ENCODE results near the gene ANKS1A. TPM values are rescaled to one million over a fixed set of nuclear protein-coding genes. Genes with fewer than 3 reads are reported as not detected.

ANKS1A gene
- total RNA-seq, 1 experiment from 2014 or later, result 26.5 TPM

DNA sequence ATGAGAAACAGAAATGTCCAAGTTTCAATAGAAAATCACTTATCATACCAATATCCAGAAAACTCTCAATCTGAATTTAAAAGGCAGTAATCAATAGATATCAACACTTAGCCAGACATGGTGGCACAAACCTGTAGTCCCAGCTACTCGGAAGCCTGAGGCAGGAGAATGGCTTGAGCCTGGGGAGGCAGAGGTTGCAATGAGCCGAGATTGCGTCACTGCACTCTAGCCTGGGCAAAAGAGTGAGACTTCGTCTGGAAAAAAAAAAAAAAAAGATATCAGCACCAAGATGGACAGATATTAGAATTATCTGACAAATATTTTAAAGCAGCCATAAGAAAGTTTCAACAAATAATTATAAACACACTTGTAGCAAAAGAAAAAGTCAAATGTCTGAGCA is 205.1 kb downstream of the ANKS1A start:
- no peak overlapping the region for H2BK15ac ChIP-seq (ENCODE audit: low read depth, low read length)
- H3K9ac ChIP-seq (ENCODE audit: extremely low read depth, insufficient read length, low read length), result no peak overlapping the region
- H4K8ac ChIP-seq (replicated peaks; ENCODE audit: insufficient read length, low read depth, low read length), result no peak overlapping the region
- H3K9me3 ChIP-seq (ENCODE audit: control insufficient read depth, low read depth, low read length), result no peaks in the 10 kb centered on the region
- TF ChIP-seq, protein P1, sequence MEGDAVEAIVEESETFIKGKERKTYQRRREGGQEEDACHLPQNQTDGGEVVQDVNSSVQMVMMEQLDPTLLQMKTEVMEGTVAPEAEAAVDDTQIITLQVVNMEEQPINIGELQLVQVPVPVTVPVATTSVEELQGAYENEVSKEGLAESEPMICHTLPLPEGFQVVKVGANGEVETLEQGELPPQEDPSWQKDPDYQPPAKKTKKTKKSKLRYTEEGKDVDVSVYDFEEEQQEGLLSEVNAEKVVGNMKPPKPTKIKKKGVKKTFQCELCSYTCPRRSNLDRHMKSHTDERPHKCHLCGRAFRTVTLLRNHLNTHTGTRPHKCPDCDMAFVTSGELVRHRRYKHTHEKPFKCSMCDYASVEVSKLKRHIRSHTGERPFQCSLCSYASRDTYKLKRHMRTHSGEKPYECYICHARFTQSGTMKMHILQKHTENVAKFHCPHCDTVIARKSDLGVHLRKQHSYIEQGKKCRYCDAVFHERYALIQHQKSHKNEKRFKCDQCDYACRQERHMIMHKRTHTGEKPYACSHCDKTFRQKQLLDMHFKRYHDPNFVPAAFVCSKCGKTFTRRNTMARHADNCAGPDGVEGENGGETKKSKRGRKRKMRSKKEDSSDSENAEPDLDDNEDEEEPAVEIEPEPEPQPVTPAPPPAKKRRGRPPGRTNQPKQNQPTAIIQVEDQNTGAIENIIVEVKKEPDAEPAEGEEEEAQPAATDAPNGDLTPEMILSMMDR (conservative IDR thresholded peaks at IDR 0.05), result no peak
- Mint-ChIP-seq H3K27me3 (ENCODE audit: low read depth) (no peaks in the 10 kb centered on the region), H3K9me3 (no peaks in the 10 kb centered on the region), H3K4me3 (no peak overlapping the region), H3K36me3 (ENCODE audit: insufficient read depth in 1 of 3, low read depth in 3 of 3) (peaks cover 1 to 6% (median 4%) of the 10 kb centered on the region in 3 experiments; a peak in 3 of 7 replicates), H3K4me1 (peaks cover 45 to 50% of the 10 kb centered on the region in 2 experiments), H3K27ac (0 out of 7 replicates have a peak overlapping the region, but pooled peaks of 1 of the 3 experiments have one; percentile 76)
- no peak overlapping the region for H2AK5ac ChIP-seq (ENCODE audit: insufficient read length, low read length)
- no peak overlapping the region for H2BK12ac ChIP-seq (ENCODE audit: insufficient read length, low read depth, low read length)
- DNase-seq, result no peak
- no peak overlapping the region for H4K91ac ChIP-seq (ENCODE audit: insufficient read length, low read depth, low read length)
- no peak overlapping the region for H3K14ac ChIP-seq (ENCODE audit: insufficient read depth, low read length)
- no peaks in the 10 kb centered on the region for H3K23me2 ChIP-seq (ENCODE audit: insufficient read length, low read depth, low read length, poor library complexity, severe bottlenecking)
- H3K18ac ChIP-seq (ENCODE audit: insufficient read length, low read depth, low read length), result no peak overlapping the region
- H3K27me3 ChIP-seq (ENCODE audit: insufficient read depth, low read length), result no peaks in the 10 kb centered on the region
- no peak overlapping the region for H3K23ac ChIP-seq (ENCODE audit: insufficient read length, low read depth, low read length)
- no peak overlapping the region for H2BK5ac ChIP-seq (ENCODE audit: insufficient read length, low read length)
- H3K79me1 ChIP-seq (ENCODE audit: insufficient read depth, low read depth, low read length, poor library complexity, severe bottlenecking), result no peaks in the 10 kb centered on the region
- no peak overlapping the region for H3K4me2 ChIP-seq (ENCODE audit: insufficient read depth, insufficient read length, low read length)
- H3T11ph ChIP-seq (ENCODE audit: low read length), result no peak overlapping the region
- H3K4ac ChIP-seq (ENCODE audit: low read depth, low read length), result no peak overlapping the region
- H4K20me1 ChIP-seq (ENCODE audit: control insufficient read depth, insufficient read depth, insufficient read length), result no peaks in the 10 kb centered on the region
- no peak overlapping the region for H4K5ac ChIP-seq (ENCODE audit: insufficient read length, low read depth, low read length)
- peaks cover 8% of the 10 kb centered on the region; the same call in 1 of the 2 replicates for H3K4me1 ChIP-seq (ENCODE audit: insufficient read depth, low read length)
- H2BK20ac ChIP-seq (ENCODE audit: low read depth, low read length, poor library complexity, severe bottlenecking), result no peak overlapping the region
- no peak overlapping the region for H3K56ac ChIP-seq (ENCODE audit: insufficient read length, low read depth, low read length)
- no peak overlapping the region for H3K27ac ChIP-seq (ENCODE audit: insufficient read length, low read depth, low read length)
- H2AFZ ChIP-seq (ENCODE audit: low read length), result no peak overlapping the region
- H3K79me2 ChIP-seq (ENCODE audit: insufficient read depth, low read length), result no peaks in the 10 kb centered on the region
- H2BK120ac ChIP-seq (ENCODE audit: low read depth, low read length, poor library complexity, severe bottlenecking), result no peak overlapping the region
- no CpG with 5 or more reads among the region's 4 CpGs for WGBS (ENCODE audit: extremely low coverage, insufficient read length, low lambda C conversion rate)

All from H9 (cell line).